Coronary artery (tissue), 2 donors: Measurements from ENCODE around the gene WDR72.

Experiments used
- DNase-seq: peaks from one replicate; pipeline ENCODE4 v3.0.0-alpha.2; 2017; ENCODE audit warnings: low spot score
- H3K27ac ChIP-seq, 2 donors: fragments of 200-600 bp; sonication (generic); one replicate each; pipeline ENCODE4 v1.5.1; 2016 to 2019
- H3K4me3 ChIP-seq: fragments of 200-600 bp; sonication (generic); 2 replicates; pipeline ENCODE4 v1.5.1; 2016; ENCODE audit warnings: mild to moderate bottlenecking, moderate library complexity
- TF ChIP-seq, protein P1 (sequence below): fragments of 200-600 bp; sonication (generic); IDR thresholded peaks from one replicate; pipeline ENCODE4 v1.5.1; 2019; ENCODE audit warnings: antibody characterized with exemption

WDR72 gene

DNA sequence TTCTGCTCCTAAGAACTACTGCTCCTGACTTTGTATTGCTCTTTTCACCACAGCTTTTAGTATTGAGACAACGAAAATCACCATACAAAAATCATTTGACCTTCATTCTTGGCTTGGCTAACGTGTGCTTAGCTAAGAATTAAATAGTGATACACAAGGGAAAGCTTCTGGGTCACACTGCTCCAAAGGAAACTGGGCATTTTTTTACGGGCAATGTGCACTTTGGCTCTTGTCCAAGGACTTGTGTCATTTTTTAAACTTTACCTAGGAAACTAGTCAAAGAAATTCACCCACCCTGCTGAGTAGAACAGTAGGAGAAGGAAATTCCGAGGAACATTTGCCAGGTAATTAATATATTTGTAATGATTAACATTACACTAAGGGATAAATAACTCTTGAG is 19.8 kb downstream of the WDR72 start:
- no peak for DNase-seq
- TF ChIP-seq, protein P1, sequence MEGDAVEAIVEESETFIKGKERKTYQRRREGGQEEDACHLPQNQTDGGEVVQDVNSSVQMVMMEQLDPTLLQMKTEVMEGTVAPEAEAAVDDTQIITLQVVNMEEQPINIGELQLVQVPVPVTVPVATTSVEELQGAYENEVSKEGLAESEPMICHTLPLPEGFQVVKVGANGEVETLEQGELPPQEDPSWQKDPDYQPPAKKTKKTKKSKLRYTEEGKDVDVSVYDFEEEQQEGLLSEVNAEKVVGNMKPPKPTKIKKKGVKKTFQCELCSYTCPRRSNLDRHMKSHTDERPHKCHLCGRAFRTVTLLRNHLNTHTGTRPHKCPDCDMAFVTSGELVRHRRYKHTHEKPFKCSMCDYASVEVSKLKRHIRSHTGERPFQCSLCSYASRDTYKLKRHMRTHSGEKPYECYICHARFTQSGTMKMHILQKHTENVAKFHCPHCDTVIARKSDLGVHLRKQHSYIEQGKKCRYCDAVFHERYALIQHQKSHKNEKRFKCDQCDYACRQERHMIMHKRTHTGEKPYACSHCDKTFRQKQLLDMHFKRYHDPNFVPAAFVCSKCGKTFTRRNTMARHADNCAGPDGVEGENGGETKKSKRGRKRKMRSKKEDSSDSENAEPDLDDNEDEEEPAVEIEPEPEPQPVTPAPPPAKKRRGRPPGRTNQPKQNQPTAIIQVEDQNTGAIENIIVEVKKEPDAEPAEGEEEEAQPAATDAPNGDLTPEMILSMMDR = no peak
- Histone ChIP-seq H3K27ac (no peak overlapping the region), H3K4me3 (no peak overlapping the region)

DNA sequence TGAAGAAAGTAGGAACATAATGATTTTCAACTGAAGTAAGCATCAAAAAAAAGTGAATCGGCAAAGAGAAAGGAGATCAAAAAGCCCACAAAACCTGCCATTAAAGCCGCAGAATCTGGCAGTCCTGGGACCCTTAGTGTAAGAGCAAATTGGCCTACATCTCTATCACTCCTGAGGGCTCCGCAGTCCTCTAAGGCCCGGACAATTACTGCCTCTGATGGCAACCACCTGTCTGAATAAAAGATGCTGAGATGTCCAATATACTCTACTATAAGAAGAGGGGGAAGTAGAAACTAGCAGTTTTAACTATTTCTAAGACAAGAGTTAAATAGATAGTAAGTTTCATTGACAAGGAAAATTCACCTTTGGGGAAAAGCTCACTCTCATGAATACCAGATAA is 20.3 kb downstream of the WDR72 start:
- no peak for DNase-seq
- TF ChIP-seq, protein P1 = no peak
- Histone ChIP-seq H3K27ac (no peak overlapping the region), H3K4me3 (no peak overlapping the region)

DNA sequence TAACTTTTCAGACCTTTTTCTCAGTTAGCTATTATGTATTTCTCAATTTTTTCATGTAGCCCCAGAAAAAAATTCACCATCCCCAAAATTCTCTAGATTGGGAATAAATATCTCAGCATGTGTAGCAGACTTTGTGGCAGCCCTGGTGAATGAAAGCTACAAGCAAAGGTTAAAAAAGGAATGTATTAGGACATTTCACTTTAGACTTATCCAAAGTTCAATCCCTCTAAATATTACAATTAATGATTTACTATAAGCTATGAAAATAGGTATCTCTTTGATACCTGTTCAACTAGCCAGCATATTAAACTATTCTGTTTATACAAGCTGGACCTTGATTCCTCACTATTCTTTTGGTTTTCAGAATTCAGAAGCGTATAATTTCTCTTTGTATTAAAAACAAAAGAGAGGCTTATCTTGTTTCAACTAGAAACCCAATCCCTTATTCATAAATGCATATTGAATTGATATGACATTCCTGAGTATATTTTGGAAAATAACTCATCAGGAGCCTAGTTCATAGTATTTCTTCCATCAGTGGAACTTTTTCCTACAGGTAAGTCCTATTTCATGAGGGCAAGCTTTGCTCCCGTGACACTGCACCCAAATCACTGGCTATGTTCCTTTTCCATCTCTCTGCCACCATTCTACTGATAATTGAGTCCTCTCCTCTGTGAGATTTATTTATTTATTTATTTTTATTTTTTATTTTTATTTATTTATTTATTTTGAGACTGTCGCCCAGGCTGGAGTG is 38.0 kb downstream of the WDR72 start:
- Histone ChIP-seq H3K4me3 (no peak overlapping the region), H3K27ac (no peak overlapping the region)
- no peak for DNase-seq
- TF ChIP-seq, protein P1 = no peak

DNA sequence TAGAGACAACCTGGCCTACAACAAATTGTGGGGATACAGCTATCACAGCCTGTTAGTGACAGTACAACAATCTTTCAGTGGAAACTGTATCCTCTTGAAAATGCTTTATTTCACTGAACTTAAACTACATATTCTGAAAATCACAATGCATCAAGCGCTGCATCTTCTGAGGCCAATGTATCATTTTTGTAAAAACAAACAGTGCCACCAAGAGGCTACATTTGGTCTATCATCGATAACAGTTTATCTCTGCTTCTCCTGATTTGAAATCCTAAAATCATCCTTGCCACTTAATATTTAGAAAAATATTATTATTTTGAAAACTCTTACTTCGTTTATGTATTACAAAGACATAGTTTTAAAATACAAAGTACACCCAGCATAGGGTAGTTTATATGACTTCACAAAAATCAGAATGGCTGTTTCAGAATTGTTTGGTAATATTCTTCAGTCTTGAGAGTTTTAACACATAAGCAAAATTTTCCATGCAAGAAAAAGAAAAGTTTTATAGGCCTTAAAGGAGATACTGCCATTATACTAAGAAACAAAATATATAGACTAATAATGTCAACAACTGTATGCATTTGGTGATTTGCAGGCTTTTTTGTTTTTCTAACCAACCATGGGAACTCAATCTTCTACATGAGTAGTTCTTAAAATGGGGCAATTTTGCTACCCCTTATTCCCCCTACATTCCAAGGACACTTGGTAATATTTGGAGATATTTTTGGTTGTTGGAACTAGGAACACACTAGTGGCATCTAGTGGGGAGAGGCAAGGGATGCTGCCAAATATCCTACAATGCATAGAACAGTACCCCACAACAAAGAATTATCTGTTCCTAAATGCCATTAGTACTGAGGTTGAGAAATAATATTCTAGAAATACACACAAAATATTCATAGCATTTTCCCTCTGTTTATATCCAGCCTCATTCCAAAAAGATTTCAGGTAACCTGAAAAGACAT is 42.3 kb downstream of the WDR72 start:
- Histone ChIP-seq H3K27ac (no peak overlapping the region), H3K4me3 (no peak overlapping the region)
- TF ChIP-seq, protein P1 = no peak
- DNase-seq = no peak

DNA sequence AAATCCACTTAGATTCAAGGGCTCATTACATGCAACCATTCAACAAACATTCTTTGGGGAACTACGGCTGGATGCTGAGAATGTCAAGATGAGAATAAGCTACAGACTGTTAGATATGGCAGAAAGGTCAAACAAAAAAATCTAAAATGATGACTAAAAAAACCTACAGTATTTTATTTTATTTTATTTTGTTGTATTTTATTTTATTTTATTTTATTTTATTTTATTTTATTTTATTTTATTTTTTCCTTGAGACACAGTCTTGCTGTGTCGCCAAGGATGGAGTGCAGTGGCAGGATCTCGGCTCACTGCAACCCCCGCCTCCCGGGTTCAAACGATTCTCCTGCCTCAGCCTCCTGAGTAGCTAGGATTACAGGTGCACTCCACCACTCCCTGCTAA is 46.2 kb downstream of the WDR72 start:
- Histone ChIP-seq H3K4me3 (no peak overlapping the region), H3K27ac (no peak overlapping the region)
- TF ChIP-seq, protein P1 = no peak
- no peak for DNase-seq

DNA sequence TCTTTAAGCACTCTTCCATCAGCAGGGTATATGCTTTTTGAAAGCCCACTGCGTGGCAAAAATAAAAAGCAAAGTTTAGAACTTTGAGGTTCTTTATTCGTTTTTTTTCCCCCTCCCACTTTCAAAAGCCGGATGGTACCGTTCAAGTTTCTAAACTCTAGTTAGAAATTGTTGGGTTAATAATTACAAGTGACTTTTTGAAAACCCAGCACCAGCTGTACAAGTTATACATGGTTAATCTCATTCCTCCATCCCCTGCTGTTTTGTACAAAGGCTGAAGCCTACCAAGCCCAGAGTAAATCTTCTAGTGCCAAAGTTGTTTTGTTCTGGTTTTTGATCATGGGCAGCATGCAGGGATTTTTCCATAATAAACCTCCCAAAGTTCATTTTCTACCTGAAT is 48.6 kb downstream of the WDR72 start:
- TF ChIP-seq, protein P1 = no peak
- no peak for DNase-seq
- Histone ChIP-seq H3K27ac (no peak overlapping the region), H3K4me3 (no peak overlapping the region)
